ENCODE data around the gene OR5V1.

Gene OR5V1

GRCh38 chr6:29368765-29369164, at the start of gene OR5V1:
OR5V1 (minus strand) TSS chr6:29368865; CDS start chr6:29356195, 12,670 bp downstream.
- Histone ChIP-seq H3K4me3 (no peak within 1 kb of the TSS), H3K27ac (no peak within 1 kb of the TSS)
- TF ChIP-seq CTCF (IDR thresholded peaks at IDR 0.05), result no peak
- no peak for DNase-seq (ENCODE audit: low spot score)

- no peak for TF ChIP-seq CTCF (IDR thresholded peaks at IDR 0.05)
- Histone ChIP-seq H3K27ac (no peak within 1 kb of the TSS), H3K4me3 (no peak within 1 kb of the TSS)
- no peak for DNase-seq (ENCODE audit: low spot score)
Measured at GRCh38 chr6:29414588-29414987, 45.9 kb upstream of the OR5V1 start, which contains the start of gene OR12D1. OR12D1 (plus strand) TSS chr6:29414928.

GRCh38 chr6:29403801-29404200, 35.1 kb upstream of the OR5V1 start:
- no peak overlapping the region for H3K27ac ChIP-seq
- no peak overlapping the region for H3K4me3 ChIP-seq
- no peak for TF ChIP-seq CTCF (IDR thresholded peaks at IDR 0.05)
- no peak for DNase-seq (ENCODE audit: low spot score)

- TF ChIP-seq CTCF (IDR thresholded peaks at IDR 0.05), result no peak
- Histone ChIP-seq H3K27ac (no peak overlapping the region), H3K4me3 (no peak overlapping the region)
- DNase-seq (ENCODE audit: low spot score), result no peak
Measured at GRCh38 chr6:29399525-29399924, 30.9 kb upstream of the OR5V1 start.

- Histone ChIP-seq H3K27ac (no peak within 1 kb of the TSS), H3K4me3 (no peak within 1 kb of the TSS)
- DNase-seq (ENCODE audit: low spot score), result no peak
- no peak for TF ChIP-seq CTCF (IDR thresholded peaks at IDR 0.05)
Measured at GRCh38 chr6:29395331-29395730, 26.7 kb upstream of the OR5V1 start, which contains the start of gene OR12D2. OR12D2 (plus strand) TSS chr6:29395631; CDS start chr6:29396700, 1,069 bp downstream.

GRCh38 chr6:29388533-29388932, 19.9 kb upstream of the OR5V1 start:
- no peak for DNase-seq (ENCODE audit: low spot score)
- no peak for TF ChIP-seq CTCF (IDR thresholded peaks at IDR 0.05)
- no peak overlapping the region for H3K27ac ChIP-seq
- H3K4me3 ChIP-seq, result no peak overlapping the region

- no peak for DNase-seq (ENCODE audit: low spot score)
- H3K27ac ChIP-seq, result no peak overlapping the region
- no peak for TF ChIP-seq CTCF (IDR thresholded peaks at IDR 0.05)
- no peak overlapping the region for H3K4me3 ChIP-seq
Measured at GRCh38 chr6:29376003-29376402, 7.3 kb upstream of the OR5V1 start.
